RKO (cell line): ENCODE data around the gene ARMCX4.
"Not testable (repeated sequence)": the region's sequence is repeated elsewhere in the genome, so short reads cannot be mapped to it uniquely, and the experiment has no call there.

ENCODE experiments used
- DNase-seq: peaks from one replicate; pipeline ENCODE4 v3.0.0-alpha.2; 2016; ENCODE audit warnings: low spot score

ARMCX4 gene

GRCh38 chrX:101485212-101485949 lies at the start of gene ARMCX4:
Gene ARMCX4, plus strand, starts transcription at chrX:101485456. Its CDS starts 3,134 bp downstream, at chrX:101488590.
- no peak for DNase-seq

- no peak for DNase-seq
These were observed 43.2 kb upstream of the ARMCX4 start for GRCh38 chrX:101442085-101442484.

- DNase-seq: no peak
These were observed 36.0 kb upstream of the ARMCX4 start for GRCh38 chrX:101449279-101449678.

- DNase-seq: no peak
These were observed 35.2 kb upstream of the ARMCX4 start for GRCh38 chrX:101450085-101450484.

GRCh38 chrX:101450961-101451360 lies 34.3 kb upstream of the ARMCX4 start:
- no peak for DNase-seq

GRCh38 chrX:101452056-101452455 lies 33.2 kb upstream of the ARMCX4 start:
- DNase-seq: no peak

- peak; percentile 3 for DNase-seq
These were observed 24.6 kb upstream of the ARMCX4 start for GRCh38 chrX:101460669-101461068.

- peak; percentile 32 for DNase-seq
These were observed 22.4 kb upstream of the ARMCX4 start for GRCh38 chrX:101462892-101463291.

- DNase-seq: no peak
These were observed 6.9 kb upstream of the ARMCX4 start for GRCh38 chrX:101478366-101478765.

- no peak for DNase-seq
These were observed 3.0 kb upstream of the ARMCX4 start for GRCh38 chrX:101482296-101482695.

- DNase-seq: no peak
These were observed 1.6 kb upstream of the ARMCX4 start for GRCh38 chrX:101483705-101484104.

- no peak for DNase-seq
These were observed 1.1 kb upstream of the ARMCX4 start for GRCh38 chrX:101484135-101484534.

- no peak for DNase-seq
These were observed 3.5 kb downstream of the ARMCX4 start for GRCh38 chrX:101488796-101489195.

- no peak for DNase-seq
These were observed 6.7 kb downstream of the ARMCX4 start for GRCh38 chrX:101491943-101492342.

- no peak for DNase-seq
These were observed 8.0 kb downstream of the ARMCX4 start for GRCh38 chrX:101493225-101493624.

- not testable (repeated sequence) for DNase-seq
These were observed 17.7 kb downstream of the ARMCX4 start for GRCh38 chrX:101502929-101503328.

- DNase-seq: no peak
These were observed 22.1 kb downstream of the ARMCX4 start for GRCh38 chrX:101507372-101507771.

- no peak for DNase-seq
These were observed 22.7 kb downstream of the ARMCX4 start for GRCh38 chrX:101507986-101508385.

GRCh38 chrX:101530944-101531343 lies 45.7 kb downstream of the ARMCX4 start:
- no peak for DNase-seq
